H9 (cell line): ENCODE results near the gene TMEFF2. TPM values are rescaled to one million over a fixed set of nuclear protein-coding genes. Genes with fewer than 3 reads are reported as not detected.

Experiments
- DNase-seq: peaks from one replicate; pipeline ENCODE4 v3.0.0-alpha.2; 2017
- H2AFZ ChIP-seq: one replicate; pipeline ENCODE4 v1.6.1; 2013; ENCODE audit warnings: mild to moderate bottlenecking, low read length, control low read depth, moderate library complexity
- H2AK5ac ChIP-seq: 2 replicates; pipeline ENCODE4 v1.6.1; 2013; ENCODE audit warnings: low read length, control low read depth, mixed read lengths; ENCODE audit not compliant: insufficient read length
- H2BK120ac ChIP-seq: one replicate; pipeline ENCODE4 v1.6.1; 2013; ENCODE audit warnings: low read depth, mild to moderate bottlenecking, low read length, control low read depth, inconsistent platforms; ENCODE audit not compliant: poor library complexity, severe bottlenecking
- H2BK12ac ChIP-seq: 2 replicates; pipeline ENCODE4 v1.6.1; 2013; ENCODE audit warnings: low read length, control low read depth, mixed read lengths, low read depth; ENCODE audit not compliant: insufficient read length
- H2BK15ac ChIP-seq: 2 replicates; pipeline ENCODE4 v1.6.1; 2013; ENCODE audit warnings: low read depth, low read length, control low read depth
- H2BK20ac ChIP-seq: one replicate; pipeline ENCODE4 v1.6.1; 2013; ENCODE audit warnings: low read depth, mild to moderate bottlenecking, low read length, control low read depth, inconsistent platforms; ENCODE audit not compliant: poor library complexity, severe bottlenecking
- H2BK5ac ChIP-seq: 2 replicates; pipeline ENCODE4 v1.6.1; 2013; ENCODE audit warnings: low read length, control low read depth, mixed read lengths; ENCODE audit not compliant: insufficient read length
- H3K14ac ChIP-seq: 2 replicates; pipeline ENCODE4 v1.6.1; 2013; ENCODE audit warnings: low read length, control low read depth; ENCODE audit not compliant: insufficient read depth
- H3K18ac ChIP-seq: 2 replicates; pipeline ENCODE4 v1.6.1; 2013; ENCODE audit warnings: low read depth, mild to moderate bottlenecking, mixed read lengths, low read length, control low read depth; ENCODE audit not compliant: insufficient read length
- H3K23ac ChIP-seq: 2 replicates; pipeline ENCODE4 v1.6.1; 2013; ENCODE audit warnings: low read length, control low read depth, mixed read lengths, low read depth; ENCODE audit not compliant: insufficient read length
- H3K23me2 ChIP-seq: 2 replicates; pipeline ENCODE4 v1.6.1; 2013; ENCODE audit warnings: low read depth, mild to moderate bottlenecking, mixed read lengths, low read length, control low read depth; ENCODE audit not compliant: insufficient read length, poor library complexity, severe bottlenecking
- H3K27ac ChIP-seq: 2 replicates; pipeline ENCODE4 v1.5.1; 2013; ENCODE audit warnings: low read length, control low read depth, mixed read lengths, low read depth; ENCODE audit not compliant: insufficient read length
- H3K27me3 ChIP-seq: 2 replicates; pipeline ENCODE4 v1.6.1; 2013; ENCODE audit warnings: low read length, control low read depth, inconsistent platforms; ENCODE audit not compliant: insufficient read depth
- H3K4ac ChIP-seq: 2 replicates; pipeline ENCODE4 v1.6.1; 2013; ENCODE audit warnings: low read depth, mild to moderate bottlenecking, control low read depth, inconsistent platforms, low read length, moderate library complexity
- H3K4me1 ChIP-seq: 2 replicates; pipeline ENCODE4 v1.6.1; 2013; ENCODE audit warnings: low read length, control low read depth, inconsistent platforms; ENCODE audit not compliant: insufficient read depth
- H3K4me2 ChIP-seq: 2 replicates; pipeline ENCODE4 v1.6.1; 2013; ENCODE audit warnings: low read length, control low read depth, mixed read lengths; ENCODE audit not compliant: insufficient read length, insufficient read depth
- H3K56ac ChIP-seq: 2 replicates; pipeline ENCODE4 v1.6.1; 2013; ENCODE audit warnings: low read depth, mild to moderate bottlenecking, mixed read lengths, low read length, control low read depth; ENCODE audit not compliant: insufficient read length
- H3K79me1 ChIP-seq: 2 replicates; pipeline ENCODE4 v1.6.1; 2013; ENCODE audit warnings: low read depth, mild to moderate bottlenecking, moderate library complexity, low read length, control low read depth, inconsistent platforms; ENCODE audit not compliant: insufficient read depth, poor library complexity, severe bottlenecking
- H3K79me2 ChIP-seq: 2 replicates; pipeline ENCODE4 v1.6.1; 2013; ENCODE audit warnings: low read length, control low read depth, inconsistent platforms; ENCODE audit not compliant: insufficient read depth
- H3K9ac ChIP-seq: 2 replicates; pipeline ENCODE4 v1.6.1; 2013; ENCODE audit warnings: low read length, control low read depth, mixed read lengths; ENCODE audit not compliant: insufficient read length; ENCODE audit errors: extremely low read depth
- H3K9me3 ChIP-seq: one replicate; pipeline ENCODE4 v1.6.1; 2013; ENCODE audit warnings: low read depth, low read length, inconsistent platforms; ENCODE audit not compliant: control insufficient read depth
- H3T11ph ChIP-seq: one replicate; pipeline ENCODE4 v1.6.1; 2013; ENCODE audit warnings: mild to moderate bottlenecking, low read length, control low read depth, inconsistent platforms
- H4K20me1 ChIP-seq: one replicate; pipeline ENCODE4 v1.6.1; 2013; ENCODE audit not compliant: control insufficient read depth, insufficient read length, insufficient read depth
- H4K5ac ChIP-seq: 2 replicates; pipeline ENCODE4 v1.6.1; 2013; ENCODE audit warnings: low read depth, mild to moderate bottlenecking, mixed read lengths, low read length, control low read depth; ENCODE audit not compliant: insufficient read length
- H4K8ac ChIP-seq: replicated peaks from 2 replicates; pipeline ENCODE4 v1.6.1; 2013; ENCODE audit warnings: low read length, control low read depth, mixed read lengths, low read depth; ENCODE audit not compliant: insufficient read length
- H4K91ac ChIP-seq: 2 replicates; pipeline ENCODE4 v1.6.1; 2013; ENCODE audit warnings: low read depth, mild to moderate bottlenecking, moderate library complexity, mixed read lengths, low read length, control low read depth; ENCODE audit not compliant: insufficient read length
- H3K27ac Mint-ChIP-seq, 3 experiments: 2 replicates in 2 of 3; 3 replicates in 1 of 3; pipeline ENCODE4 v1.8.0; 2020 to 2021; ENCODE audit warnings: mixed read lengths in 3 of 3, mild to moderate bottlenecking in 1 of 3, moderate library complexity in 1 of 3
- H3K27me3 Mint-ChIP-seq: 2 replicates; pipeline ENCODE4 v1.8.0; 2021; ENCODE audit warnings: low read depth, mild to moderate bottlenecking, moderate library complexity, mixed read lengths
- H3K36me3 Mint-ChIP-seq, 3 experiments: 2 replicates in 2 of 3; 3 replicates in 1 of 3; pipeline ENCODE4 v1.8.0; 2020 to 2021; ENCODE audit warnings: low read depth in 3 of 3, mixed read lengths in 3 of 3; ENCODE audit not compliant: insufficient read depth in 1 of 3
- H3K4me1 Mint-ChIP-seq, 2 experiments: 2 replicates each; pipeline ENCODE4 v1.8.0; 2020; ENCODE audit warnings: mixed read lengths in 2 of 2
- H3K4me3 Mint-ChIP-seq, 2 experiments: 2 replicates in 1 of 2; 3 replicates in 1 of 2; pipeline ENCODE4 v1.8.0; 2020 to 2021; ENCODE audit warnings: mild to moderate bottlenecking in 2 of 2, mixed read lengths in 2 of 2, moderate library complexity in 1 of 2
- H3K9me3 Mint-ChIP-seq, 2 experiments: 2 replicates in 1 of 2; 3 replicates in 1 of 2; pipeline ENCODE4 v1.8.0; 2020; ENCODE audit warnings: mild to moderate bottlenecking in 2 of 2, mixed read lengths in 2 of 2, moderate library complexity in 1 of 2
- CTCF ChIP-seq: fragments of 200-600 bp; sonication (generic); conservative IDR thresholded peaks from 3 replicates; pipeline ENCODE4 v1.8.0; 2021; ENCODE audit warnings: antibody characterized with exemption, mild to moderate bottlenecking
- WGBS: extraction: QIAGEN DNeasy Blood & Tissue Kit; methylation state at CpG from one replicate; pipeline ENCODE4 v1.1.7; 2013; ENCODE audit warnings: missing lambda C conversion rate, low lambda C conversion rate, mixed read lengths; ENCODE audit not compliant: insufficient read length; ENCODE audit errors: extremely low coverage; 5-methylcytosine and 5-hydroxymethylcytosine counted together
- total RNA-seq: library from RNA; stranded (reverse); gene quantifications from 2 replicates; pipeline ENCODE4 v1.2.1, GENCODE V29; 2021

Gene TMEFF2
- total RNA-seq, 1 experiment from 2014 or later = 0.39 TPM

DNA sequence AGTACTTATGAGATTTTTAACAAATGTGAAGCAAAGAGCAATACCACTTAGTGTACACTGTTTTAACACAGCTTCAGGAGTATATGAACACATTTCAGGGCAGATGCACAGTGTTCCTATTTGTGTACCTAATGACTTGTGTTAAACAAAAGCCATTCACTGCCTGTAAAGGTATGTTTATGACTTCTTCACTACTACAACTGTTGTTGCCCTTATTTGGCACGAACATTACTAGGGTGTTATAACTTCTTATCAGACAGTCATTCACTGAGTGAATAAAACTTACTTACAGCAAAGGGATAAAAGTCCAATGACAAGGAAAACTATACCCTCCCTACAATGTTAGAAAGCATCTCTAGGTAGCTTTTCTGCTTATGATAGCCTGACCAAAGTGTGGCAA lies 262.4 kb downstream of the TMEFF2 start:
- no peak overlapping the region for H3K27ac Mint-ChIP-seq

More for the DNA sequence above, 262.4 kb downstream of the TMEFF2 start:
- Histone ChIP-seq H4K8ac (no peak overlapping the region), H3K56ac (no peak overlapping the region), H2BK15ac (no peak overlapping the region), H3K79me1 (no peaks in the 10 kb centered on the region), H3T11ph (no peak overlapping the region), H4K91ac (no peak overlapping the region), H2AK5ac (no peak overlapping the region), H3K23ac (no peak overlapping the region), H3K9me3 (no peaks in the 10 kb centered on the region), H2AFZ (no peak overlapping the region), H3K18ac (no peak overlapping the region), H2BK12ac (no peak overlapping the region), H3K9ac (no peak overlapping the region), H3K27me3 (no peaks in the 10 kb centered on the region), H3K4me1 (peaks cover 7% of the 10 kb centered on the region; the same call in 1 of the 2 replicates), H3K4ac (no peak overlapping the region), H3K27ac (no peak overlapping the region), H2BK5ac (no peak overlapping the region), H3K14ac (no peak overlapping the region), H3K79me2 (no peaks in the 10 kb centered on the region), H2BK120ac (no peak overlapping the region), H4K20me1 (no peaks in the 10 kb centered on the region), H3K23me2 (no peaks in the 10 kb centered on the region), H2BK20ac (no peak overlapping the region), H4K5ac (no peak overlapping the region), H3K4me2 (no peak overlapping the region)
- no CpG with 5 or more reads among the region's 1 CpG for WGBS
- Mint-ChIP-seq H3K4me1 (peaks cover 21% of the 10 kb centered on the region in 2 experiments), H3K36me3 (no peaks in the 10 kb centered on the region; a peak in 1 of 7 replicates), H3K9me3 (no peaks in the 10 kb centered on the region), H3K27me3 (peaks cover 1% of the 10 kb centered on the region; the same call in 1 of the 2 replicates), H3K4me3 (no peak overlapping the region)
- no peak for TF ChIP-seq CTCF
- DNase-seq = no peak
